Peyer's patch (tissue), 4 donors: ENCODE data around the gene PDK4. TPM values are rescaled to one million over a fixed set of nuclear protein-coding genes. Genes with fewer than 3 reads are reported as not detected.
A peak's percentile ranks its signal among the peaks of the same experiment; 100 is the strongest.

Experiments
- DNase-seq, 3 donors: peaks; one replicate each; pipeline ENCODE4 v3.0.0-alpha.2; 2017 to 2019
- H3K27ac ChIP-seq, 4 donors: fragments of 200-600 bp; sonication (generic); one replicate each; pipeline ENCODE4 v1.5.1; 2016 to 2019
- H3K27me3 ChIP-seq, 2 donors: fragments of 200-600 bp; sonication (generic); one replicate each; pipeline ENCODE4 v1.5.1; 2019
- H3K36me3 ChIP-seq, 3 donors: fragments of 200-600 bp; sonication (generic); one replicate each; pipeline ENCODE4 v1.5.1; 2016 to 2019
- H3K4me1 ChIP-seq, 4 donors: fragments of 200-600 bp; sonication (generic); one replicate each; pipeline ENCODE4 v1.5.1; 2016 to 2019
- H3K4me3 ChIP-seq, 4 donors: fragments of 200-600 bp; sonication (generic); 1 replicate in 3 of 4; 2 replicates in 1 of 4; pipeline ENCODE4 v1.5.1; 2016 to 2019; ENCODE audit warnings: mild to moderate bottlenecking in 1 of 4
- H3K9me3 ChIP-seq, 4 donors: fragments of 200-600 bp; sonication (generic); one replicate each; pipeline ENCODE4 v1.5.1; 2016 to 2019; ENCODE audit warnings: mild to moderate bottlenecking in 1 of 4
- CTCF ChIP-seq, 6 experiments: fragments of 450-650 bp in 4 of 6; fragments of 200-600 bp in 2 of 6; sonication (generic) in 1 of 6; IDR thresholded peaks; one replicate each; pipeline ENCODE4 v1.5.1; 2017 to 2019; ENCODE audit warnings: antibody characterized with exemption in 6 of 6, mild to moderate bottlenecking in 3 of 6, moderate library complexity in 1 of 6
- POLR2A ChIP-seq, 2 donors: fragments of 450-650 bp; IDR thresholded peaks; one replicate each; pipeline ENCODE4 v1.5.1; 2017; ENCODE audit warnings: antibody characterized with exemption in 2 of 2, mild to moderate bottlenecking in 2 of 2, moderate library complexity in 2 of 2
- total RNA-seq, 4 donors: library from RNA; depleted of rRNA; stranded (reverse); fragments of >200 nt; gene quantifications; one replicate each; pipeline ENCODE4 v1.1.0, GENCODE V29; 2016

PDK4 gene
- total RNA-seq, 4 donors from 2014 or later: 130 to 664 (median 240) TPM

- Histone ChIP-seq H3K4me1 (peaks cover 0 to 6% (median 0%) of the 10 kb centered on the region in 4 donors), H3K27ac (peak overlapping the region; percentile 39 to 91 (median 82)), H3K4me3 (peak overlapping the region; percentile 26 to 73 (median 60)), H3K36me3 (peaks cover 0 to 53% (median 4%) of the 10 kb centered on the region in 3 donors), H3K27me3 (no peaks in the 10 kb centered on the region), H3K9me3 (no peaks in the 10 kb centered on the region)
- TF ChIP-seq CTCF (IDR thresholded peaks at IDR 0.05) (no peak), POLR2A (IDR thresholded peaks at IDR 0.05) (peak in 1 of 2 donors; percentile 33)
- no peak for DNase-seq
Observed at GRCh38 chr7:95594185-95594584, 2.1 kb downstream of the PDK4 start.

GRCh38 chr7:95593343-95593742, 3.0 kb downstream of the PDK4 start:
- Histone ChIP-seq H3K27ac (peak overlapping the region; percentile 1 to 91 (median 53)), H3K4me3 (peak overlapping the region; percentile 2 to 73 (median 60)), H3K36me3 (peaks cover 0 to 61% (median 4%) of the 10 kb centered on the region in 3 donors)

GRCh38 chr7:95592570-95592969, 3.7 kb downstream of the PDK4 start:
- Histone ChIP-seq H3K27me3 (no peaks in the 10 kb centered on the region), H3K4me3 (peak overlapping the region in 3 of 4 donors; percentile 58 to 73 (median 63)), H3K9me3 (no peaks in the 10 kb centered on the region), H3K36me3 (peaks cover 0 to 68% (median 4%) of the 10 kb centered on the region in 3 donors), H3K4me1 (peaks cover 0 to 6% (median 0%) of the 10 kb centered on the region in 4 donors), H3K27ac (peak overlapping the region in 3 of 4 donors; percentile 38 to 91 (median 75))
- TF ChIP-seq CTCF (IDR thresholded peaks at IDR 0.05) (no peak), POLR2A (IDR thresholded peaks at IDR 0.05) (no peak)
- DNase-seq: no peak

More at GRCh38 chr7:95593343-95593742, 3.0 kb downstream of the PDK4 start:
- H3K27me3 ChIP-seq: no peaks in the 10 kb centered on the region
- no peak for DNase-seq
- peak in 1 of 2 donors; percentile 20 for TF ChIP-seq POLR2A (IDR thresholded peaks at IDR 0.05)
- no peak for TF ChIP-seq CTCF (IDR thresholded peaks at IDR 0.05)
- H3K9me3 ChIP-seq: no peaks in the 10 kb centered on the region
- H3K4me1 ChIP-seq: peaks cover 0 to 6% (median 0%) of the 10 kb centered on the region in 4 donors

GRCh38 chr7:95590387-95591248, 5.7 kb downstream of the PDK4 start:
- peak in 1 of 3 donors; percentile 57 for DNase-seq
- no peaks in the 10 kb centered on the region for H3K27me3 ChIP-seq
- no peaks in the 10 kb centered on the region for H3K9me3 ChIP-seq
- peaks cover 0 to 6% (median 0%) of the 10 kb centered on the region in 4 donors for H3K4me1 ChIP-seq
- peak overlapping the region; percentile 10 to 73 (median 38) for H3K4me3 ChIP-seq
- H3K27ac ChIP-seq: peak overlapping the region in 3 of 4 donors; percentile 38 to 91 (median 75)
- TF ChIP-seq POLR2A (IDR thresholded peaks at IDR 0.05) (peak; percentile 8 to 55), CTCF (IDR thresholded peaks at IDR 0.05) (no peak)
- H3K36me3 ChIP-seq: peaks cover 0 to 88% (median 4%) of the 10 kb centered on the region in 3 donors

GRCh38 chr7:95589766-95590165, 6.5 kb downstream of the PDK4 start:
- H3K9me3 ChIP-seq: no peaks in the 10 kb centered on the region
- H3K27me3 ChIP-seq: no peaks in the 10 kb centered on the region
- H3K4me1 ChIP-seq: peaks cover 0 to 6% (median 0%) of the 10 kb centered on the region in 4 donors
- peaks cover 0 to 96% (median 4%) of the 10 kb centered on the region in 3 donors for H3K36me3 ChIP-seq
- TF ChIP-seq POLR2A (IDR thresholded peaks at IDR 0.05): no peak
- no peak for TF ChIP-seq CTCF (IDR thresholded peaks at IDR 0.05)
- peak overlapping the region in 2 of 4 donors; percentile 73 to 91 for H3K27ac ChIP-seq
- H3K4me3 ChIP-seq: peak overlapping the region in 3 of 4 donors; percentile 3 to 73 (median 63)
- DNase-seq: no peak
